GM13976 (cell line): Measurements from ENCODE around the gene IL9R.
"Not testable (repeated sequence)": the region's sequence is repeated elsewhere in the genome, so short reads cannot be mapped to it uniquely, and the experiment has no call there.

Experiments
- DNase-seq: peaks from one replicate; pipeline ENCODE4 v3.0.0; 2012; ENCODE audit warnings: low spot score
- in situ Hi-C: fragments of 300-500 bp; cut with MboI; formaldehyde crosslinking; loops from one replicate; pipeline ENCODE4 v1.12.0; 2022; ENCODE audit warnings: low sequenced_read_pairs, mixed read lengths, inconsistent platforms; ENCODE audit not compliant: unreplicated experiment
- TF ChIP-seq, protein P1 (sequence below): IDR thresholded peaks from 2 replicates; pipeline ENCODE4 v1.5.1; 2012; ENCODE audit warnings: borderline replicate concordance, mild to moderate bottlenecking; ENCODE audit not compliant: insufficient read depth; ENCODE audit errors: extremely low read depth, missing control alignments, control extremely low read depth

Gene IL9R

DNA sequence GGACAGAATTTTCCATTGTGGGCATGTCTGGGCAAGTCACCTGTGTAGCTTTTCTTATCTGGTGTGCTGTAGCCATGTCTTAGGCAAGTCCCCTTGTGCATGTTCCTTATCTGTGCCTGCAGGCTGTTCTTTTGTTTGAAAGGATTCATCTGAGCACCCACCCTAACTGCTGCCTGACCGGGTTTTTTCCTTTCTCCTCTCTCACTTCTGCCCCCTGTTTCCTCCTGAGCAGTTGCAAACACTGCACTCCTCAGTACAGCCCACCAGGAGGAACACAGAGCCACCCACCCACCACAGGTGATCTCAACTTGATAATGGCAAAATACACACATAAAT is 29.2 kb upstream of the IL9R start:
- no peak for DNase-seq
- in situ Hi-C loops, result no loop called here
- TF ChIP-seq, protein P1, sequence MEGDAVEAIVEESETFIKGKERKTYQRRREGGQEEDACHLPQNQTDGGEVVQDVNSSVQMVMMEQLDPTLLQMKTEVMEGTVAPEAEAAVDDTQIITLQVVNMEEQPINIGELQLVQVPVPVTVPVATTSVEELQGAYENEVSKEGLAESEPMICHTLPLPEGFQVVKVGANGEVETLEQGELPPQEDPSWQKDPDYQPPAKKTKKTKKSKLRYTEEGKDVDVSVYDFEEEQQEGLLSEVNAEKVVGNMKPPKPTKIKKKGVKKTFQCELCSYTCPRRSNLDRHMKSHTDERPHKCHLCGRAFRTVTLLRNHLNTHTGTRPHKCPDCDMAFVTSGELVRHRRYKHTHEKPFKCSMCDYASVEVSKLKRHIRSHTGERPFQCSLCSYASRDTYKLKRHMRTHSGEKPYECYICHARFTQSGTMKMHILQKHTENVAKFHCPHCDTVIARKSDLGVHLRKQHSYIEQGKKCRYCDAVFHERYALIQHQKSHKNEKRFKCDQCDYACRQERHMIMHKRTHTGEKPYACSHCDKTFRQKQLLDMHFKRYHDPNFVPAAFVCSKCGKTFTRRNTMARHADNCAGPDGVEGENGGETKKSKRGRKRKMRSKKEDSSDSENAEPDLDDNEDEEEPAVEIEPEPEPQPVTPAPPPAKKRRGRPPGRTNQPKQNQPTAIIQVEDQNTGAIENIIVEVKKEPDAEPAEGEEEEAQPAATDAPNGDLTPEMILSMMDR, result no peak

DNA sequence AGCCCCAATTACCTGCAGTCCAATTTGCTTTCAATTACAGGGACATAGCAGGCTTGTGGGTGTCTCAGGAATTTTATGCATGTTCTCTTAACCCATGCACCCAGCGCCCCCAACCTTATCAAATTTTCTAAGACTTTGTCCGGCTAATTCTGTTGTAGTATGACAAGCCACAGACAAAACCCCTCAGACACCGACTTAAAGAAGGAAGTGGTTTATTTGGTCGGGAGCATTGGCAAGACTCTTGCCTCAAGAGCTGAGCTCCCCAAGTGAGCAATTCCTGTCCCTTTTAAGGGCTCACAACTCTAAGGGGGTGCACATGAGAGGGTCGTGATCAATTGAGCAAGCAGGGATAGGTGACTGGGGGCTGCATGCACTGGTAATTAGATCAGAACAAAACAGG is 28.7 kb upstream of the IL9R start:
- in situ Hi-C loops, result no loop called here
- no peak for DNase-seq

DNA sequence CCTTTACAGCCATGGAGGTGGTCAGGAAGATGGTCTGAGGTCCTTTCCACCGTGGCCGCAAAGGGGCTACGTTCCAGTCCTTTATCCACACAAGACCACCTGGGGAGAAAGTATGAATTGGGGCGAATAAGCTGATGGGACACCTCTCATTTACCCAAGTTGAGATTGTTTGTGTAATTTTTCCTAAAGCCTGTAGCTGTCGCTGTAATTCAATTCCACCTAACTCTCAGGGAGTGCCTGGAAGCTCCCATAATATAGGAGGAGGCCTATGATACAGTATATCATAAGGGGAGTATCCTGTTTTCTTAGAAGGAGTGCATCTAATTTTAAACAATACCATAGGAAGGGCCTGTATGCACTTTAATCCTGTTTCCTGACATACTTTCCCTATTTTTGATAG is 25.8 kb upstream of the IL9R start:
- in situ Hi-C loops, DNase-seq: not testable (repeated sequence)
- TF ChIP-seq, protein P1, result peak; percentile 9

More for the DNA sequence above, 28.7 kb upstream of the IL9R start:
- TF ChIP-seq, protein P1, result no peak

DNA sequence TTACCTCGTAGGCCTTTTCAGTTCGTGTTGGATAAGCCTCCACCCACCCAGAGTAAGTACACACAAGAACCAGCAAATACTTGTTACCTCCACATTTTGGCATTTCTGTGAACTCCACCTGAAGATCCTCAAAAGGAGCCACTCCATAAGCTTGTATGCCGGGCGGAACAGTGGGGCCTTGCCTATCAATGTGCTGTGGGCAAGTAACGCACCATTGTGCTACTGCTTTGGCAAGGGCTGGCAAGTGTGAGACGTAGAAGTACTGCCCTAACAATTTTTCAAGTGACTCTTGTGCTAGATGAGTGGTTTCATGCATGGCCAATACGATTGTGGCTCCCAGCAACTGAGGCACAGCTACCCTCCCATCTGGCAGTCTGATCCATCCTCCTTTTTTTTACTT is 25.3 kb upstream of the IL9R start:
- DNase-seq, in situ Hi-C loops: not testable (repeated sequence)

DNA sequence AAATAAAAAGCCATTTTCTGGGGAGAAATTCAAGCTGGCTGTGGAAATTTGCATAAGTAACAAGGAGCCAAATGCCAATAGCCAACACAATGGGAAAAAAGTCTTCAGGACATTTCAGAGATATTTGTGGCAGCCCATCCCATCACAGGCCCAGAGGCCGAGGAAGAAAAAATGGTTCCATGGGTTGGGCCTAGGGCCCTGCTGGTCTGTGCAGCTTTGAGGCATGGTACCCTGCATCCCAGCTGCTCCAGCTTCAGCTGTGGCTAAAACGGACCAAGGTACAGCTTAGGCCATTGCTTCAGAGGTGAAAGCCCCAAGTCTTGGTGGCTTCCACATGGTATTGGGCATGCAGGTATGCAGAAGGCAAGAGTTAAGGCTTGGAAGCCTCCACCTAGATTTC is 14.2 kb upstream of the IL9R start:
- in situ Hi-C loops, result no loop called here
- no peak for DNase-seq
- TF ChIP-seq, protein P1, result no peak

DNA sequence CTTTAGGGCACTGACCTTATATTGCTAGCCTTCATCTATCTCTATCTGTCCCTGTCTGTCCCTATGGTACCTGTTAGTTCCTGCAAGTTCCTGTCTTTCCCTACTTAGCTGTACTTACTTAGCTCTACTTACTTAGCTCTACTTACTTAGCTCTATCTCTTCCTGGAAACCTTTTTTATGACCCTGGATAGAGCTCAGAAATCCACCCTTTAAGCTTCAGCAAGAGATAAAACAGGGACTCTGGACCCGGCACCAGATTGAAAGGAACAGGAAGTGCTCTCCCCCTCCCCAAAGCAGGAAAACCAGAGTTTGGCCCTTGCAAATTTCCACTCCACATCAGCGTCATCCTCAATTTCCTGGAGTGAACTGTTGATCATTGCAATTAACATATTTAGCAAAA is 12.3 kb upstream of the IL9R start:
- in situ Hi-C loops, result no loop called here
- TF ChIP-seq, protein P1, result no peak

DNA sequence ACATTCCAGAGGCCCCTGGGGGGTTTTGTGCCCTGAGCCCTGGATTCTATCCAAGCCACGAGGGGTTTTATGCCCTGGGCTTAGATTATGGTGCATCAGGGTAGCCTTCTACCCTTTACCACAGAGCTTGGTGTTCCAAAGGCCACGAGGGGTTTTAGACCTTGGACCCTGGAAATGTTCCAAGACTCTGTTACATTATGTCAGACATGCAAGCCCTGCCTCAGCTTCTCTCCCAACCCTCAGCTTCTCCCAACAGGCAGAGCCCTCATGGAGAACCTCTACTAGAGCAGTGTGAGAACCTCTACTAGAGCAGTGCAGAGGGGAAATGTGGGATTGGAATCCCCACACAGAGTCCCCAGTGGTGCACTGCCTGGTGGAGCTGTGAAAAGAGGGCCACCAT is 10.5 kb upstream of the IL9R start:
- in situ Hi-C loops, DNase-seq: not testable (repeated sequence)

More for the DNA sequence above, 12.3 kb upstream of the IL9R start:
- DNase-seq, result no peak

DNA sequence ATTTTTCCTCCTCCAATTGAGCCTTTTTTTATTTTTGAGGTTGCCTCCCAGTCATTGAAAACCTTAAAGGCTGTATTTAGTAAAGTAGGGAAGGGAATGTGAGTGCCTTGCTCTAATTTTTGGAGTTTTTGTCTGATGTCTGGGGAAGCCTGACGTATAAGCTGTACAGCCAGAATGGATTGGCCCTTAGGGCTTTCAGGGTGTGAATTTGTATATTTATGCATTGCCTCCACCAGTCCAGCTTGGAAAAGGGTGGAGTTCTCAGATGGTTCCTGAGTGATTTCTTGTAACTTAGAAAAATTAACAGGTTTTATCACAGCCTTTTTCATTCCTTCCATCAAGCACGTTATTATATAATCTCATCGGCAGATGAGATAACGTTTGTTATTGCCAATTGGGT is 8.6 kb upstream of the IL9R start:
- TF ChIP-seq, protein P1, result no peak
- in situ Hi-C loops, result no loop called here
- DNase-seq, result no peak
